Measurements from ENCODE around the gene KCNN1. TPM values are rescaled to one million over a fixed set of nuclear protein-coding genes. Genes with fewer than 3 reads are reported as not detected.
A peak's percentile ranks its signal among the peaks of the same experiment; 100 is the strongest.
"Not testable (repeated sequence)": the region's sequence is repeated elsewhere in the genome, so short reads cannot be mapped to it uniquely, and the experiment has no call there.

Gene KCNN1
- total and polyA plus RNA-seq, 2 of the 13 experiments (the other 11 are each of a cell fraction or from before 2014, with no cell fraction given), result 0.04 TPM; not detected in 1

- TF ChIP-seq KLF6 (CRISPR knock-in tag; IDR thresholded peaks at IDR 0.05) (no peak), ZKSCAN1 (IDR thresholded peaks at IDR 0.05; ENCODE audit: low read length) (no peak), FOSL2 (CRISPR knock-in tag; IDR thresholded peaks at IDR 0.05) (peak; percentile 97), HMGA1 (CRISPR knock-in tag; conservative IDR thresholded peaks at IDR 0.05) (no peak), UBTF (CRISPR knock-in tag; IDR thresholded peaks at IDR 0.05) (peak; percentile 35; the same call in 1 of the 2 replicates), ZNF790 (CRISPR knock-in tag; IDR thresholded peaks at IDR 0.05; ENCODE audit: borderline replicate concordance) (no peak), REL (CRISPR knock-in tag; conservative IDR thresholded peaks at IDR 0.05) (no peak), ZNF720 (CRISPR knock-in tag; IDR thresholded peaks at IDR 0.05) (no peak), KAT2B (IDR thresholded peaks at IDR 0.05; ENCODE audit: borderline replicate concordance, low read depth, low read length) (no peak), AFF4 (CRISPR knock-in tag; IDR thresholded peaks at IDR 0.05) (no peak), GPBP1L1 (CRISPR knock-in tag; IDR thresholded peaks at IDR 0.05) (no peak), SNAI1 (CRISPR knock-in tag; IDR thresholded peaks at IDR 0.05; ENCODE audit: borderline replicate concordance) (no peak), ELF3 (CRISPR knock-in tag; IDR thresholded peaks at IDR 0.05) (no peak; the same call in 1 of the 2 replicates)
Observed at GRCh38 chr19:18029617-18030338, 62.9 kb downstream of the KCNN1 start (continued).

- H3K9me3 ChIP-seq (ENCODE audit: low read length); in situ Hi-C loops (cut with HindIII; ENCODE audit: extremely low pct_ligation_motif_present, low pct_unique_long_range_greater_than_20kb); H3K27ac ChIP-seq (ENCODE audit: extremely low read length, insufficient read depth, low read length); H3K4me3 ChIP-seq (replicated peaks in 1 of 3; ENCODE audit: insufficient read depth in 1 of 3, low read depth in 2 of 3, low read length in 3 of 3); H2AFZ ChIP-seq (ENCODE audit: low read length); H3K79me2 ChIP-seq (ENCODE audit: insufficient read depth, low read length); ATAC-seq; H3K4me2 ChIP-seq (ENCODE audit: low read depth, low read length); POLR2A ChIA-PET; FAIRE-seq; intact Hi-C loops (cut with micrococcal nuclease; ENCODE audit: unreplicated experiment); H4K20me1 ChIP-seq (ENCODE audit: insufficient read depth, low read length); DNase-seq (ENCODE audit: low spot score); CTCF ChIA-PET (ENCODE audit: low intra/inter-chr PET ratio, low total read pairs); H3K36me3 ChIP-seq (replicated peaks in 1 of 2; ENCODE audit: control insufficient read depth in 1 of 2, insufficient read depth in 2 of 2, low read length in 2 of 2); H3K9ac ChIP-seq (ENCODE audit: insufficient read depth, low read depth, low read length); H3K27me3 ChIP-seq (ENCODE audit: control insufficient read depth in 1 of 2, insufficient read depth in 2 of 2, low read length in 2 of 2); BruUV-seq (replicated peaks): not testable (repeated sequence)
- WGBS (ENCODE audit: low lambda C conversion rate), result 35% methylated on average over 5 of the region's 5 CpGs
- peaks cover 35% of the 10 kb centered on the region for H3K4me1 ChIP-seq (ENCODE audit: insufficient read depth, low read length)
Observed at GRCh38 chr19:18031401-18031800, 64.5 kb downstream of the KCNN1 start.
